ENCODE results near the gene DTX3.
A peak's percentile ranks its signal among the peaks of the same experiment; 100 is the strongest.

Gene DTX3

GRCh38 chr12:57621497-57622292, 17.1 kb downstream of the DTX3 start:
- peak; percentile 100 for DNase-seq

- DNase-seq = no peak
These were observed 17.9 kb downstream of the DTX3 start for GRCh38 chr12:57622293-57623245.

GRCh38 chr12:57623385-57623784, 18.8 kb downstream of the DTX3 start:
- DNase-seq = no peak

- DNase-seq = no peak
These were observed 19.3 kb downstream of the DTX3 start for GRCh38 chr12:57623811-57624390.

DNA sequence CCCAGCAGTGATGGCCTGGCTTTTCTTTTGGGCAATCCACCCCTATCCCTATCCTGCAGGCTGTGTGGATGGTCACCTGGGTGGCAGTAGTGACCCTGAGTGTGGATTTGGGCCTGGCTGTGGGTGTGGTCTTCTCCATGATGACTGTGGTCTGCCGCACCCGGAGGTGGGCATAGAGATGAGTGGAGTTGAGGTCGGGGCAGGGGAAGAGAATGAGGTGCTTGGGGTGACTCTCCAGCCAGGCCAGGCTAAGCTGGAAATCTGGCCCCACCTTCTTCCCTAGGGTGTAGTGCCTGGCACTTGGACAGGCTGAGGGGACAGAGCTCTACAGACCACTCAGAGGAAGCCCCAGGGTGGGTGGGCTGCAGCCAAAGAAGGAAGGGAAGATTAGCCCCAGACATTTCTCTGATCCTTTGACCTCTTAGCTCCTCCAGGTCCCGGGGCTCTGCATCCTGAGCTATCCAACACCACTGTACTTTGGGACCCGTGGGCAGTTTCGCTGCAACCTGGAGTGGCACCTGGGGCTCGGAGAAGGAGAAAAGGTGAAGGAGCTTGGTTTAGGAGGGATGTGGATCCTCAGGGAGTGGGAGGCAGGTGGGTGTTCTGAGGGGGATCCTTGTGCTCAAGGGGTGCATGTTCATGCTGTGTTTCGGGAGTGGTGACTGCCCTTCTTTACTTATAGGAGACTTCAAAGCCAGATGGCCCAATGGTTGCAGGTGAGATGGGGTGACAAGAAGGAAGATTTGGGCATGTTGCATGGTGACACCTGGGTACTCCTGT, 20.0 kb downstream of the DTX3 start:
- no peak for DNase-seq

GRCh38 chr12:57625261-57626032, 20.8 kb downstream of the DTX3 start:
- no peak for DNase-seq

DNA sequence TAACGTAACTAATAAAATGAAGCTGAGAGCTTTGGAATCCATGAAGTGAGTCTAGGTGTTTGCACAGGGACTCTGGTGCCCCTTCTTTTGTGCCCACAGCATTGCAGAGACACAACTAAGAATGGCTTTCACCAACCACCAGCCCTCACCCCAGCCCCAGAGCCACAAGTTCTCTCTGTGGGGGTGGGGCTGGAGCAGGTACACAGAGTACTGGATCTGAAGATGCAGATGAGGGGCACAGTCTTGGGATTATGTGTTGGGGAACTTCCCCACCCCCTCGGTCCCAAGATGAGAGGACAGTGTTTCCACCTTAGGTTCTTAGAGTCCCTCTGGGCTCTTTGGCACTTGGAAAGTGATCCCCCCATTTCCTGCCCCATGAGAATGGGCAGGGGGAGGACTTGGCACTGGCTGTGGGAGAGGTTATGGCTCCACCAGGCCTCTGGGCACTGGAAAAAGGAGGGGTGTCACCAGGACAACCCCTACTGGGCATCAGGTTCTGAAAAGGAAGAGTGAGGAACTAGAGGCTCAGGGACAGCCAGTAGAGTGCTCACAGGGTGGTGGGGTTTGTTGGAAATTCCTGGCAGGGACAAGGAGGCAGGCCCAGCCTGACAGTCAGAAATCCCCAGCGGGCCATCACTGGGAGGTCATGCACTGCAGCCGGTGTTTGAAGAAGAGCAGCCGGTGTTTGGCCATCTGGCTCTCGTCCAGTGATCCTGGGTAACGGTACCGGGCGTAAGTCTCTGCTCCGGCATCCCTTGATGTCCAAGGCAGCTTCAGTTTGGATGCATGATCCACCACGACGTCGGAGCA, 21.7 kb downstream of the DTX3 start:
- DNase-seq = no peak

GRCh38 chr12:57626921-57627445, 22.4 kb downstream of the DTX3 start:
- no peak for DNase-seq

DNA sequence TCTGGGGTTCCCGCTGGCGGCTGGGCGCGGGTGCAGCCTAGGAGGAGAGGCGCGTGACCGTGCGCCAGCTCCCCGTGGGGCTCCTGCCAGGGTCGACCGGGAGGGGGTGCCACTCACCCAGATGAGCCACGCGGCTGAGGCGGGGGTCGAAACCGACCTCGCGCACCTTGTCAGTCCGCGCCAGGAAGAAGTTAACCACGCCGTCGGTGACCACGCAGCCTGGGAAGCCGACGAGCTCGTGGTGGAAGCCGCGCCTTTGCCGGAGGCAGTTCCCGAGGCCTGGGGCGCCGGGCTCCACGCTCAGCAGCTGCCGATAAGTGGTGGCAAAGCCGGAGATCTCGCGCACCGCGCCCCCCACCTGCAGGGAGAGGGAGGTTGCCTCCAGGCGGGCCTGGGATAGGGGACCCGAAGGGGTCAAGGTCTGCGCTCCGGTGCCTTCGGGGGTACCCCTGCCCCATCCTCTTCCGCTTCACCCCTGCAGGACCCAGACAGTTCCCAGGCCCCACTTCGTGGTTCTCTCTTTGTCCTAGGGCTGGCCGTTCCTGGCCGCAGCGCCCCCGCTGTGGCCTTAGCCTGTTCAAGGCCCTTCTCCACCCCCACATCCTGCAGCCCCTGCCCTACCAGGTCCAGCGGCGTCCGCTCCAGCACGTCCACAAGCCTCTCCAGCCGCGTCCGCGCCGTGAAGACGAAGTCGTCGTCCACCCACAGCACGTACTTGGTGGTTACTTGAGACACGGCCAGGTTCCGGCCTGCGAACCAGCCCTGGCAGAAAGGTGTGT, 23.1 kb downstream of the DTX3 start:
- DNase-seq = no peak

DNA sequence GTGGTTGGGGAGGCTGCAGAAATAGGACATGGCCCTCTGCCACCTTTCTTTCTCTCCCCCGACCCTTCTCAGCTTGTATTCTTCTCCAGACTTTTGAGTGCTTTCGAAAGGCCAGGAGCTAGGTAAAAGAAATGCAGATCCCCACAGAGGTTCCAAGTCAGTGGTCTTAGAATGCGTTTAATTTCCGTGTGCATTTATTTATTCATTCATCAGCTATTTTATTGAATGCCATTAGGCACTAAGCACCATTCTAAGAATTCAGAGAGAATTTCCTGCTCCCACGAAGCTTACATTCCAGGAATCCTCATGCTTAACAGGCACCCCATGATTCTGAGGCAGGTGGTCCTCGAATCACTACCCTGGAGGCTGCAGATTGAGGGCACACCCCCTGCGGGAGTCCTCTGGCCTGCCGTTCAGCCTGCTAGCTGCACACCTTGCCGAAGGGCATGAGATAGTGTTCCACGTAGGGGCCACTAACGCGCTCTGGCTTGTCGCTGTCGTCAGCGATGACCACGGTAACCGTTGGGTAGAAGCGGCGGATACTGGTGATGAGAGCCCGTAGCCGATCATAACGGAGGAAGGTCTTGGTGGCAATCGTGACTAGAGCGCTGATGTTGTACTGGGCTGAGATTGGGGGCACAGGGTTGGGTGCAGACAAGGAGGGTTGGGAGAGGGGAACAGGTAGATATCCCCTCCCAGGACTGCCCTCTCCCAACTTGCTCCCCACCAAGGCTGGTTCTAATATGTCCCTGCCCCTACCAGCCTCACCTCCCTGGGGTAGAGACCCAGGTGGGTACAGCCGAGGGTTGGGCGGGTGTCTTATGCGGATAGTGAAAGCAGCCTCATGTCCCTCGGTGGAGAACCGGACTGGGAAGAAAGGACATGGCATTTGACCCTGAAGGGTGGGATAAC, 23.9 kb downstream of the DTX3 start:
- no peak for DNase-seq

GRCh38 chr12:57629897-57630471, 25.4 kb downstream of the DTX3 start:
- DNase-seq = no peak

DNA sequence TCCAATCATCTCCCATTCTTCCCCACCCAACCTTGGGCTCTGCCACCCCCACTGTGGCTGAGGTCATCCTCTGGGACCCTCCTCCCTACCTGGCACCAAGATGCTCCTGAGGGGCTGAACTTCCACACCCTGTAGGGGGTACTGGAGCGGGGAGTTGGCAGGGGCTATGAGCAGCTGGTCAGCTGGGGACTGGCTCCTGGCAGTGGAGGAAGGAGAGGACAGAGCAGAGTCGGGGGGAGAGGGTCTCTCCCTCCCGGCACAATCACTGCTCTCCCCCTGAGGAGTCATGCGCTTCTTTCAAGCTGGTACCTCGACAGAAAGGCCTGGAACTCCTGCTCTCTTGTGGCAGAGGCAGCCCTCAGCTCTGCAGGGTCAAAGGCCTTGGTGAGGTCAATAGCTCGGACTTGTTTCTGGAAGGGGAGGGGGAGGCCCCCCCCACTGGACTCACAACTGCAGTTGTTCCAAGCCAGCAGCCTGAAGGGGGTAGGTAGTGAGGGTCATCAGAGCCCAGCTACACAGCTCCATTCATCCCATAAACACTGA, 26.3 kb downstream of the DTX3 start:
- no peak for DNase-seq

DNA sequence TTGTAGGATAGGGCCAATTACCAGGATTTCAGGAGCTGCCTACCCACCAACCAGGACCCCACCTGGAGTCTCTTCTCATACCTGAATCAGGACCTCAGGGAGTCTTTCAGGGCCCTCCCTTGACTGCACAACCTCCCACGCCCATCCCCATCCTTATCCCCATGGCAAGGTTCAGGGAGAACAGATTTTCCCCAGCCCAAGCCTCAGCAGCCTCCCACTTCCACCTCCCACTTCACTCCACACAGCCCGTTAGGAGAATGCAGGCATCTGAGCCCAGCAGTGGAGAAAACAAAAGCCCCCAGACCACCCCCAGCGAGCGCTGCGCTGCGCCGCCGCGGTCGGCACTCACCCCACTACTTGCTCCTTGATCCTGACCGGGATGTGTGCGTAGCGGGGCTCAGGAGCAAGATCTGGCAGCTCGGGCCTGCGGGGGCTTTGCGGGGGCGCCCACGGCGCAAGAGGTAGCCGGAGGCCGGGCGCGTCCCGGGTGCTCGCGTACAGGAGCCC, 27.0 kb downstream of the DTX3 start:
- no peak for DNase-seq

- DNase-seq = peak; percentile 99
These were observed 27.7 kb downstream of the DTX3 start for GRCh38 chr12:57632073-57632957.

DNA sequence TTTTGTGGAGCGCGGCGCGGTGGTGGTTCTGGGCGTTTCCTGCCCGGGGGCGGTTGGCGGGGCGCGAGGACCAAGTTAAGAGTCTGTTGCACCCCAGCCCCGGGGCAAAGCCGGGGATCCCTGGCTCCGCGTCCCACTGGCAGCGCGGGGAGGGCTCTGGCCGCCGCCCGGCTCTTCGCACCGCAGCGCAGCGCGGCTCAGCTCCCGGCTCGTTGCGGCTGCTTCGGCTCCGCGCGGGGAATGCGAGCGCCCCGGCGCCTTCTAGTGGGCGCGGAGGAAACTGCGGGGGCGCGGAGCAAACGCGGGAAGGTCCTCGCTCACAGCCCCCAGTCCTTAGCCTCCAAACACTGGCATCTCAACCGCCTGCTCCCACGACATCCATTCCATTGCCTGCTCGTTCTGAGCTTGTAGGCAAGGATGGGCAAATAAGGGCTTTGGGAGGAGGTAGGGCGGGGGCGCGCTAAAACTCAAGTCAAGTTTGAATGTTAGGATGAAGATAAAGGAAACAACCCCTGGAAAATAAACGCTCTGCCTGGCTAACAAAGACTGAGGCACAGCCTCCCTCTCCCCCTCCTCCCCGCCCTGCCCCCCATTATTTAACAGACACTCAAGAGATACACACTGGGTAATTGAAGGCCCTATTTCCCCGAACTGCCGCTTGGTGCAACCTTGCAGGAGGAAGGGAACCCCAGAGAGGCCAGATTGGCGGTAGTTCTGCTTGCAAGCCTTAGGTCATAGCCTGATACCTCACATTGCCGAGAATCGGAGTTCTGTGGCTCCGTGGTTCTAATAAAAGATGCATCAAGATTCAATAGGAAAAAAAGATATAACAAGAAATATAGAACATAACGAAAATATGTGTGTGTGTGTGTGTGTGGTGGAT, 28.6 kb downstream of the DTX3 start, which contains the start of gene B4GALNT1:
Gene B4GALNT1, minus strand, starts transcription at position 244 of the 883 bp plus-strand sequence. CDS start 1,069 bp downstream, outside the sequence.
- DNase-seq = peak; percentile 100

Measured in T1000 (cell line).